BE2C (cell line): Measurements from ENCODE around the gene PHF20.

Experiments
- DNase-seq: peaks from one replicate; pipeline ENCODE4 v3.0.0-alpha.2; 2020
- H3K27me3 ChIP-seq: fragments of 250-450 bp; sonication (Bioruptor Pico); 2 replicates; pipeline ENCODE4 v1.5.1; 2020; ENCODE audit warnings: mild to moderate bottlenecking
- H3K36me3 ChIP-seq: fragments of 250-450 bp; sonication (Bioruptor Pico); 2 replicates; pipeline ENCODE4 v1.5.1; 2020; ENCODE audit warnings: mild to moderate bottlenecking
- H3K4me1 ChIP-seq: fragments of 250-450 bp; sonication (Bioruptor Pico); 2 replicates; pipeline ENCODE4 v1.5.1; 2020
- H3K4me3 ChIP-seq: 2 replicates; pipeline ENCODE4 v1.5.1; 2011; ENCODE audit warnings: low read depth, low read length
- H3K9me3 ChIP-seq: fragments of 250-450 bp; sonication (Bioruptor Pico); 2 replicates; pipeline ENCODE4 v1.5.1; 2020
- CTCF ChIP-seq: IDR thresholded peaks from 2 replicates; pipeline ENCODE4 v1.5.1; 2012; ENCODE audit warnings: mild to moderate bottlenecking, low read depth, low read length

The PHF20 gene

GRCh38 chr20:35821807-35822242 lies 50.0 kb downstream of the PHF20 start:
- Histone ChIP-seq H3K9me3 (no peaks in the 10 kb centered on the region), H3K36me3 (peaks cover 5% of the 10 kb centered on the region; the same call in 1 of the 2 replicates), H3K4me3 (no peak overlapping the region), H3K4me1 (no peaks in the 10 kb centered on the region), H3K27me3 (no peaks in the 10 kb centered on the region)
- TF ChIP-seq CTCF, result no peak
- DNase-seq, result no peak

- no peaks in the 10 kb centered on the region for H3K9me3 ChIP-seq
- H3K36me3 ChIP-seq, result peaks cover 5% of the 10 kb centered on the region; the same call in 1 of the 2 replicates
- H3K4me3 ChIP-seq, result no peak overlapping the region
- DNase-seq, result no peak
- no peaks in the 10 kb centered on the region for H3K4me1 ChIP-seq
- TF ChIP-seq CTCF, result no peak
- H3K27me3 ChIP-seq, result no peaks in the 10 kb centered on the region
Measured at GRCh38 chr20:35823147-35823546, 51.3 kb downstream of the PHF20 start.

- DNase-seq, result no peak
- H3K36me3 ChIP-seq, result peaks cover 5% of the 10 kb centered on the region; the same call in 1 of the 2 replicates
- H3K4me3 ChIP-seq, result no peak overlapping the region
- no peaks in the 10 kb centered on the region for H3K4me1 ChIP-seq
- no peaks in the 10 kb centered on the region for H3K9me3 ChIP-seq
- TF ChIP-seq CTCF, result no peak
- no peaks in the 10 kb centered on the region for H3K27me3 ChIP-seq
Measured at GRCh38 chr20:35823937-35824336, 52.1 kb downstream of the PHF20 start.

- no peaks in the 10 kb centered on the region for H3K4me1 ChIP-seq
- no peaks in the 10 kb centered on the region for H3K27me3 ChIP-seq
- no peak overlapping the region for H3K4me3 ChIP-seq
- no peak for TF ChIP-seq CTCF
- peaks cover 13% of the 10 kb centered on the region for H3K36me3 ChIP-seq
- peaks cover 4% of the 10 kb centered on the region for H3K9me3 ChIP-seq
- DNase-seq, result no peak
Measured at GRCh38 chr20:35826397-35826998, 54.7 kb downstream of the PHF20 start.

- Histone ChIP-seq H3K36me3 (peaks cover 8% of the 10 kb centered on the region), H3K4me1 (no peaks in the 10 kb centered on the region), H3K4me3 (no peak overlapping the region), H3K27me3 (no peaks in the 10 kb centered on the region), H3K9me3 (peaks cover 4% of the 10 kb centered on the region)
- DNase-seq, result peak; percentile 32
- no peak for TF ChIP-seq CTCF
Measured at GRCh38 chr20:35828434-35828833, 56.6 kb downstream of the PHF20 start.

- H3K27me3 ChIP-seq, result no peaks in the 10 kb centered on the region
- no peak overlapping the region for H3K4me3 ChIP-seq
- no peak for TF ChIP-seq CTCF
- peaks cover 4% of the 10 kb centered on the region for H3K9me3 ChIP-seq
- no peaks in the 10 kb centered on the region for H3K4me1 ChIP-seq
- DNase-seq, result no peak
- H3K36me3 ChIP-seq, result peaks cover 8% of the 10 kb centered on the region
Measured at GRCh38 chr20:35828916-35829315, 57.1 kb downstream of the PHF20 start.
